ENCODE data around the gene SPPL2A.

GRCh38 chr15:50747523-50747922, 18.0 kb downstream of the SPPL2A start:
- TF ChIP-seq CTCF (IDR thresholded peaks at IDR 0.05), result no peak
- no peak for TF ChIP-seq POLR2A (IDR thresholded peaks at IDR 0.05)
- no peak for TF ChIP-seq EP300 (IDR thresholded peaks at IDR 0.05)

Data from tibial nerve (tissue), 4 donors.